BE2C (cell line): ENCODE measurements around the gene FBLN1.
"Not testable (repeated sequence)": the region's sequence is repeated elsewhere in the genome, so short reads cannot be mapped to it uniquely, and the experiment has no call there.

ENCODE experiments used
- DNase-seq: peaks from one replicate; pipeline ENCODE4 v3.0.0-alpha.2; 2020
- H3K27me3 ChIP-seq: fragments of 250-450 bp; sonication (Bioruptor Pico); 2 replicates; pipeline ENCODE4 v1.5.1; 2020; ENCODE audit warnings: mild to moderate bottlenecking
- H3K36me3 ChIP-seq: fragments of 250-450 bp; sonication (Bioruptor Pico); 2 replicates; pipeline ENCODE4 v1.5.1; 2020; ENCODE audit warnings: mild to moderate bottlenecking
- H3K4me1 ChIP-seq: fragments of 250-450 bp; sonication (Bioruptor Pico); 2 replicates; pipeline ENCODE4 v1.5.1; 2020
- H3K4me3 ChIP-seq: 2 replicates; pipeline ENCODE4 v1.5.1; 2011; ENCODE audit warnings: low read depth, low read length
- H3K9me3 ChIP-seq: fragments of 250-450 bp; sonication (Bioruptor Pico); 2 replicates; pipeline ENCODE4 v1.5.1; 2020
- TF ChIP-seq, protein P1 (sequence below): IDR thresholded peaks from 2 replicates; pipeline ENCODE4 v1.5.1; 2012; ENCODE audit warnings: mild to moderate bottlenecking, low read depth, low read length

FBLN1 gene

DNA sequence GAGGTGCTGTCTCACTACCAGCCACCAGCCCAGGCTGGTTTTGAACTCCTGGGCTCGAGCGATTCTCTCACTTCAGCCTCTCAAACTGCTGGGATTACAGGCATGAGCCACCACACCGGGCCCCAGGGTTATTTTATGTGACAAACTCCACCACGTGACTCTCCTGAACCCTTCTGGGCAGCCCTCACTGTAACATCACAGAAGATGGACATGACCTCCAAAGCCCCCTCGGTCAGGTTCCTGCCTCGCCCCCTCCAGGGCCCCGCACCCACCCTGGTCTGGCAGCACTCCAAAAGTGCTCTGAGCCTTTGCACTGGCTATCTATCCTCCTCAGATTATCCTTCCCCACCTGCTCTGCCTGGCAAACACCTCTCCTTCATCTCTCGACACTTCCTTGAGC lies 45.9 kb upstream of the FBLN1 start:
- DNase-seq, result no peak
- Histone ChIP-seq H3K4me3 (no peak overlapping the region), H3K27me3 (no peaks in the 10 kb centered on the region), H3K4me1 (no peaks in the 10 kb centered on the region; the same call in 1 of the 2 replicates), H3K36me3 (no peaks in the 10 kb centered on the region), H3K9me3 (no peaks in the 10 kb centered on the region)
- TF ChIP-seq, protein P1, sequence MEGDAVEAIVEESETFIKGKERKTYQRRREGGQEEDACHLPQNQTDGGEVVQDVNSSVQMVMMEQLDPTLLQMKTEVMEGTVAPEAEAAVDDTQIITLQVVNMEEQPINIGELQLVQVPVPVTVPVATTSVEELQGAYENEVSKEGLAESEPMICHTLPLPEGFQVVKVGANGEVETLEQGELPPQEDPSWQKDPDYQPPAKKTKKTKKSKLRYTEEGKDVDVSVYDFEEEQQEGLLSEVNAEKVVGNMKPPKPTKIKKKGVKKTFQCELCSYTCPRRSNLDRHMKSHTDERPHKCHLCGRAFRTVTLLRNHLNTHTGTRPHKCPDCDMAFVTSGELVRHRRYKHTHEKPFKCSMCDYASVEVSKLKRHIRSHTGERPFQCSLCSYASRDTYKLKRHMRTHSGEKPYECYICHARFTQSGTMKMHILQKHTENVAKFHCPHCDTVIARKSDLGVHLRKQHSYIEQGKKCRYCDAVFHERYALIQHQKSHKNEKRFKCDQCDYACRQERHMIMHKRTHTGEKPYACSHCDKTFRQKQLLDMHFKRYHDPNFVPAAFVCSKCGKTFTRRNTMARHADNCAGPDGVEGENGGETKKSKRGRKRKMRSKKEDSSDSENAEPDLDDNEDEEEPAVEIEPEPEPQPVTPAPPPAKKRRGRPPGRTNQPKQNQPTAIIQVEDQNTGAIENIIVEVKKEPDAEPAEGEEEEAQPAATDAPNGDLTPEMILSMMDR, result no peak

- no peaks in the 10 kb centered on the region for H3K27me3 ChIP-seq
- no peak overlapping the region for H3K4me3 ChIP-seq
- no peaks in the 10 kb centered on the region; the same call in 1 of the 2 replicates for H3K4me1 ChIP-seq
- no peak for DNase-seq
- no peaks in the 10 kb centered on the region for H3K9me3 ChIP-seq
- no peaks in the 10 kb centered on the region for H3K36me3 ChIP-seq
- TF ChIP-seq, protein P1, result no peak
These were observed 44.2 kb upstream of the FBLN1 start for GRCh38 chr22:45458532-45458931.

- H3K36me3 ChIP-seq, result no peaks in the 10 kb centered on the region
- no peak overlapping the region for H3K4me3 ChIP-seq
- no peak for DNase-seq
- H3K27me3 ChIP-seq, result no peaks in the 10 kb centered on the region
- TF ChIP-seq, protein P1, result no peak
- no peaks in the 10 kb centered on the region for H3K9me3 ChIP-seq
- H3K4me1 ChIP-seq, result no peaks in the 10 kb centered on the region; the same call in 1 of the 2 replicates
These were observed 43.4 kb upstream of the FBLN1 start for GRCh38 chr22:45459235-45459634.

GRCh38 chr22:45460288-45461109 lies 42.2 kb upstream of the FBLN1 start:
- no peaks in the 10 kb centered on the region for H3K9me3 ChIP-seq
- TF ChIP-seq, protein P1, result no peak
- H3K36me3 ChIP-seq, result no peaks in the 10 kb centered on the region
- H3K4me1 ChIP-seq, result peaks cover 4% of the 10 kb centered on the region; the same call in 1 of the 2 replicates
- H3K27me3 ChIP-seq, result no peaks in the 10 kb centered on the region
- no peak overlapping the region for H3K4me3 ChIP-seq
- DNase-seq, result no peak

DNA sequence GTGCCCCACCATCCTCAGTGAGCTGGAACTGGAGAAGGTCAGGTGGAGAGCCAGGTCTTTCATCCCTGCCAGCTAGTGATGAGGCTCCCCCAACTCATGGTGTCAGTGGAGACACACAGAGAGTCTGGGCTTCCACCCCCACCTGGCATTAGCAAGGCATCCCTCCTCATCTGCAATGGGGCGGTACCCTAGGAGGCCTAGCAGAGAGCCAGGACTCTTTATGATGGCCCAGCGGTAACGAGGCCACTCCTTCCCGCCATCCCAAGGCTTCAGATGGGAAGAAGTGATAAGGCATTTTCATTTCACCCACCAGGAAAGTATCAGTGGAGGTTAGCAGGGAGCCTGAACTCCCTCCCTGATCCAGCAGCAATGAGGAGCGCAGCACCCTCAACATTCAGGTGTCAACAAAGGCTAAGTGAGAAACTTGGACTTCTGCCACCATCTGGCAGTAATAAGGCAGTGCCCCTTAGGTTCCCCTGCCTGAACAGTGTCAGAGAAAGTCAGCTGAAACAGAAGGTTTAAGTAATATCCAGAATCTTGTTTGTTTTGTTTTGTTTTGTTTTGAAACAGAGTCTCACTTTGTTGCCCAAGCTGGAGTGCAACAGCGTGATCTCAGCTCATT lies 40.5 kb upstream of the FBLN1 start:
- TF ChIP-seq, protein P1, result peak; percentile 42
- no peak for DNase-seq
- Histone ChIP-seq H3K4me1 (peaks cover 4% of the 10 kb centered on the region; the same call in 1 of the 2 replicates), H3K9me3 (no peaks in the 10 kb centered on the region; the same call in 1 of the 2 replicates), H3K27me3 (no peaks in the 10 kb centered on the region; the same call in 1 of the 2 replicates), H3K4me3 (no peak overlapping the region), H3K36me3 (no peaks in the 10 kb centered on the region)

DNA sequence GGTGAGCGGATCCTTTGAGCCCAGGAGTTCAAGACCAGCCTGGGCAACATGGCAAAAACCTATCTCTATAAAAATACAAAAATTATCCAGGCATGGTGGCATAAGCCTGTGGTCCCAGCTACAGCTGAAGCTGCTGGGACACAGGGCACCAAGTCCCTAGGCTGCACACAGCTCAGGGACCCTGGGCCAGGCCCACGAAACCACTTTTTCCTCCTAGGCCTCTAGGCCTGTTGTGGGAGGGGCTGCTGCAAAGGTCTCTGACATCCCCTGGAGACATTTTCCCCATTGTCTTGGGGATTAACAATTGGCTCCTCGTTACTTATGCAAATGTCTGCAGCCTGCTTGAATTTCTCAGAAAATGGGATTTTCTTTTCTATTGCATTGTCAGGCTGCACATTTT lies 39.0 kb upstream of the FBLN1 start:
- H3K9me3 ChIP-seq, H3K36me3 ChIP-seq, H3K27me3 ChIP-seq, H3K4me1 ChIP-seq, H3K4me3 ChIP-seq, DNase-seq: not testable (repeated sequence)
